Measurements from ENCODE around the gene OCEL1. TPM values are rescaled to one million over a fixed set of nuclear protein-coding genes. Genes with fewer than 3 reads are reported as not detected.

Gene OCEL1
- total and polyA plus RNA-seq, 4 donors = 3.9 to 20.9 (median 10.9) TPM

- WGBS (ENCODE audit: insufficient coverage) = 69% methylated on average over 18 of the region's 28 CpGs
- H3K4me3 ChIP-seq (ENCODE audit: low read depth, low read length) = no peak overlapping the region
- no peaks in the 10 kb centered on the region for H3K9me3 ChIP-seq (ENCODE audit: control insufficient read depth, insufficient read depth, low read length)
- DNase-seq (ENCODE audit: low read depth in 4 of 6, low spot score in 6 of 6) = peak in 1 of 6 donors; percentile 19
- H3K27me3 ChIP-seq (ENCODE audit: control insufficient read depth, insufficient read depth, low read length) = no peaks in the 10 kb centered on the region
- H3K27ac ChIP-seq (ENCODE audit: low read depth, low read length) = no peak overlapping the region
- peaks cover 88% of the 10 kb centered on the region for H3K36me3 ChIP-seq (ENCODE audit: control insufficient read depth, insufficient read depth, low read length)
- H3K4me1 ChIP-seq (ENCODE audit: control insufficient read depth, insufficient read depth, low read length) = peaks cover 2% of the 10 kb centered on the region
Measured at GRCh38 chr19:17209126-17210036, 16.6 kb upstream of the OCEL1 start.

GRCh38 chr19:17210296-17210695 lies 15.7 kb upstream of the OCEL1 start:
- Histone ChIP-seq H3K4me1 (ENCODE audit: control insufficient read depth, insufficient read depth, low read length) (peaks cover 10% of the 10 kb centered on the region), H3K36me3 (ENCODE audit: control insufficient read depth, insufficient read depth, low read length) (peaks cover 79% of the 10 kb centered on the region), H3K9me3 (ENCODE audit: control insufficient read depth, insufficient read depth, low read length) (no peaks in the 10 kb centered on the region), H3K27me3 (ENCODE audit: control insufficient read depth, insufficient read depth, low read length) (no peaks in the 10 kb centered on the region), H3K27ac (ENCODE audit: low read depth, low read length) (no peak overlapping the region), H3K4me3 (ENCODE audit: low read depth, low read length) (no peak overlapping the region)
- WGBS (ENCODE audit: insufficient coverage) = 96% methylated on average over 12 of the region's 14 CpGs
- no peak for DNase-seq (ENCODE audit: low read depth in 4 of 6, low spot score in 6 of 6)

- H3K36me3 ChIP-seq (ENCODE audit: control insufficient read depth, insufficient read depth, low read length) = peaks cover 68% of the 10 kb centered on the region
Measured at GRCh38 chr19:17211547-17212446, 14.2 kb upstream of the OCEL1 start.

GRCh38 chr19:17213334-17213733 lies 12.7 kb upstream of the OCEL1 start:
- DNase-seq (ENCODE audit: low read depth in 4 of 6, low spot score in 6 of 6) = no peak
- no peaks in the 10 kb centered on the region for H3K9me3 ChIP-seq (ENCODE audit: control insufficient read depth, insufficient read depth, low read length)
- no peak overlapping the region for H3K27ac ChIP-seq (ENCODE audit: low read depth, low read length)
- peaks cover 74% of the 10 kb centered on the region for H3K36me3 ChIP-seq (ENCODE audit: control insufficient read depth, insufficient read depth, low read length)
- peaks cover 19% of the 10 kb centered on the region for H3K4me1 ChIP-seq (ENCODE audit: control insufficient read depth, insufficient read depth, low read length)
- no peak overlapping the region for H3K4me3 ChIP-seq (ENCODE audit: low read depth, low read length)
- no peaks in the 10 kb centered on the region for H3K27me3 ChIP-seq (ENCODE audit: control insufficient read depth, insufficient read depth, low read length)
- 82% methylated on average over 5 of the region's 5 CpGs for WGBS (ENCODE audit: insufficient coverage)

More at GRCh38 chr19:17211547-17212446, 14.2 kb upstream of the OCEL1 start:
- Histone ChIP-seq H3K4me1 (ENCODE audit: control insufficient read depth, insufficient read depth, low read length) (peaks cover 19% of the 10 kb centered on the region), H3K9me3 (ENCODE audit: control insufficient read depth, insufficient read depth, low read length) (no peaks in the 10 kb centered on the region), H3K4me3 (ENCODE audit: low read depth, low read length) (no peak overlapping the region), H3K27ac (ENCODE audit: low read depth, low read length) (no peak overlapping the region), H3K27me3 (ENCODE audit: control insufficient read depth, insufficient read depth, low read length) (no peaks in the 10 kb centered on the region)
- WGBS (ENCODE audit: insufficient coverage) = 94% methylated on average over 52 of the region's 58 CpGs
- DNase-seq (ENCODE audit: low read depth in 4 of 6, low spot score in 6 of 6) = no peak

- Histone ChIP-seq H3K27ac (ENCODE audit: low read depth, low read length) (peak overlapping the region; percentile 96), H3K4me1 (ENCODE audit: control insufficient read depth, insufficient read depth, low read length) (peaks cover 19% of the 10 kb centered on the region), H3K4me3 (ENCODE audit: low read depth, low read length) (peak overlapping the region; percentile 85), H3K27me3 (ENCODE audit: control insufficient read depth, insufficient read depth, low read length) (no peaks in the 10 kb centered on the region), H3K9me3 (ENCODE audit: control insufficient read depth, insufficient read depth, low read length) (no peaks in the 10 kb centered on the region), H3K36me3 (ENCODE audit: control insufficient read depth, insufficient read depth, low read length) (peaks cover 70% of the 10 kb centered on the region)
- DNase-seq (ENCODE audit: low read depth in 4 of 6, low spot score in 6 of 6) = no peak
- WGBS (ENCODE audit: insufficient coverage) = 26% methylated on average over 11 of the region's 16 CpGs
Measured at GRCh38 chr19:17214508-17215126, 11.4 kb upstream of the OCEL1 start.

GRCh38 chr19:17215127-17215971 lies 10.7 kb upstream of the OCEL1 start, which contains the start of gene USE1:
Gene USE1 (plus strand): TSS chr19:17215357. CDS start chr19:17215406, 49 bp downstream.
- peak within 1 kb of the TSS; percentile 96 for H3K27ac ChIP-seq (ENCODE audit: low read depth, low read length)
- H3K36me3 ChIP-seq (ENCODE audit: control insufficient read depth, insufficient read depth, low read length) = peaks cover 70% of the 10 kb centered on the region
- DNase-seq (ENCODE audit: low read depth in 4 of 6, low spot score in 6 of 6) = peak; percentile 80 to 98 (median 88)
- no peaks in the 10 kb centered on the region for H3K9me3 ChIP-seq (ENCODE audit: control insufficient read depth, insufficient read depth, low read length)
- H3K27me3 ChIP-seq (ENCODE audit: control insufficient read depth, insufficient read depth, low read length) = no peaks in the 10 kb centered on the region
- peak within 1 kb of the TSS; percentile 85 for H3K4me3 ChIP-seq (ENCODE audit: low read depth, low read length)
- peaks cover 19% of the 10 kb centered on the region for H3K4me1 ChIP-seq (ENCODE audit: control insufficient read depth, insufficient read depth, low read length)
- WGBS (ENCODE audit: insufficient coverage) = 1% methylated on average over 49 of the region's 56 CpGs

- Histone ChIP-seq H3K4me3 (ENCODE audit: low read depth, low read length) (peak overlapping the region; percentile 85), H3K27ac (ENCODE audit: low read depth, low read length) (peak overlapping the region; percentile 67), H3K4me1 (ENCODE audit: control insufficient read depth, insufficient read depth, low read length) (peaks cover 19% of the 10 kb centered on the region), H3K9me3 (ENCODE audit: control insufficient read depth, insufficient read depth, low read length) (no peaks in the 10 kb centered on the region), H3K36me3 (ENCODE audit: control insufficient read depth, insufficient read depth, low read length) (peaks cover 63% of the 10 kb centered on the region), H3K27me3 (ENCODE audit: control insufficient read depth, insufficient read depth, low read length) (no peaks in the 10 kb centered on the region)
- no peak for DNase-seq (ENCODE audit: low read depth in 4 of 6, low spot score in 6 of 6)
- 67% methylated on average over 12 of the region's 13 CpGs for WGBS (ENCODE audit: insufficient coverage)
Measured at GRCh38 chr19:17216058-17216670, 9.9 kb upstream of the OCEL1 start.

- no peaks in the 10 kb centered on the region for H3K9me3 ChIP-seq (ENCODE audit: control insufficient read depth, insufficient read depth, low read length)
- no peaks in the 10 kb centered on the region for H3K27me3 ChIP-seq (ENCODE audit: control insufficient read depth, insufficient read depth, low read length)
- WGBS (ENCODE audit: insufficient coverage) = 97% methylated on average over 6 of the region's 8 CpGs
- H3K4me3 ChIP-seq (ENCODE audit: low read depth, low read length) = no peak overlapping the region
- no peak for DNase-seq (ENCODE audit: low read depth in 4 of 6, low spot score in 6 of 6)
- H3K36me3 ChIP-seq (ENCODE audit: control insufficient read depth, insufficient read depth, low read length) = peaks cover 36% of the 10 kb centered on the region
- H3K27ac ChIP-seq (ENCODE audit: low read depth, low read length) = no peak overlapping the region
- peaks cover 18% of the 10 kb centered on the region for H3K4me1 ChIP-seq (ENCODE audit: control insufficient read depth, insufficient read depth, low read length)
Measured at GRCh38 chr19:17219286-17219685, 6.7 kb upstream of the OCEL1 start.
